Muscle layer of colon (tissue), 2 donors: ENCODE results near the gene TMEM156.

Source experiments
- H3K27ac ChIP-seq: one replicate; pipeline ENCODE4 v1.7.0; 2013; ENCODE audit warnings: low read depth, mild to moderate bottlenecking, low read length, moderate library complexity
- H3K27me3 ChIP-seq, 2 donors: one replicate each; pipeline ENCODE4 v1.7.0; 2013; ENCODE audit warnings: low read length in 2 of 2, mild to moderate bottlenecking in 2 of 2; ENCODE audit not compliant: insufficient read depth in 2 of 2, control insufficient read depth in 1 of 2
- H3K36me3 ChIP-seq: one replicate; pipeline ENCODE4 v1.7.0; 2013; ENCODE audit warnings: mild to moderate bottlenecking, low read length; ENCODE audit not compliant: insufficient read depth
- H3K4me1 ChIP-seq: one replicate; pipeline ENCODE4 v1.7.0; 2013; ENCODE audit warnings: mild to moderate bottlenecking, low read length; ENCODE audit not compliant: insufficient read depth
- H3K4me3 ChIP-seq, 2 donors: one replicate each; pipeline ENCODE4 v1.7.0; 2013; ENCODE audit warnings: low read length in 2 of 2, low read depth in 1 of 2, mild to moderate bottlenecking in 1 of 2, moderate library complexity in 1 of 2
- H3K9ac ChIP-seq: one replicate; pipeline ENCODE4 v1.7.0; 2013; ENCODE audit warnings: low read length
- H3K9me3 ChIP-seq: one replicate; pipeline ENCODE4 v1.7.0; 2013; ENCODE audit warnings: mild to moderate bottlenecking, low read length
- donor health status: abdominal sarcoma.
- donor health status: Adenocarcinoma of cecum.

The TMEM156 gene

GRCh38 chr4:38920677-38921076 lies 111.5 kb downstream of the TMEM156 start:
- H3K4me1 ChIP-seq, result peaks cover 30% of the 10 kb centered on the region
- H3K4me3 ChIP-seq, result no peak overlapping the region
- H3K9me3 ChIP-seq, result no peaks in the 10 kb centered on the region
- H3K9ac ChIP-seq, result no peak overlapping the region
- H3K27me3 ChIP-seq, result no peaks in the 10 kb centered on the region
- peaks cover 31% of the 10 kb centered on the region for H3K36me3 ChIP-seq
- no peak overlapping the region for H3K27ac ChIP-seq

DNA sequence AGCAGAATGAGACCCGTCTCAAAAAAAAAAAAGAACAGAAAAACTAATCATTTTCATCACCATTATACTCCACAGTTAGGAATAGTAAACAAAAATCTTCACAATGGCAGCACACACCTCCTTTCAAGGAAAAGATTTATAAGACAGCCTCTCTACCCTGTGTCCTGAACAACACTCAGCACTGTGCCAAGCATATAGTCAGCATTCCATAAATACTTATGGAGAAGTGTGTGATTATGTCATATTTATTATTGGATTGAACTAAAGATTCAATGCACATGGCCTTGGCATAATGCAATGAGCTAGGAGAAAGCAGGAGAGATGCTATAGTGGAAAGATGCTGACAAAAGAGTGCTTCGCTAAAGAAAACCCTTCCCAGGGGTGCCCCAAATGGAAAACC lies 112.0 kb downstream of the TMEM156 start:
- Histone ChIP-seq H3K4me3 (no peak overlapping the region), H3K27me3 (no peaks in the 10 kb centered on the region), H3K27ac (no peak overlapping the region), H3K4me1 (peaks cover 25% of the 10 kb centered on the region), H3K36me3 (peaks cover 36% of the 10 kb centered on the region), H3K9ac (no peak overlapping the region), H3K9me3 (no peaks in the 10 kb centered on the region)

- peaks cover 42% of the 10 kb centered on the region for H3K36me3 ChIP-seq
- H3K4me3 ChIP-seq, result no peak overlapping the region
- H3K9me3 ChIP-seq, result no peaks in the 10 kb centered on the region
- H3K27ac ChIP-seq, result no peak overlapping the region
- H3K27me3 ChIP-seq, result no peaks in the 10 kb centered on the region
- no peak overlapping the region for H3K9ac ChIP-seq
- peaks cover 21% of the 10 kb centered on the region for H3K4me1 ChIP-seq
These were observed 112.7 kb downstream of the TMEM156 start for GRCh38 chr4:38919494-38919893.

DNA sequence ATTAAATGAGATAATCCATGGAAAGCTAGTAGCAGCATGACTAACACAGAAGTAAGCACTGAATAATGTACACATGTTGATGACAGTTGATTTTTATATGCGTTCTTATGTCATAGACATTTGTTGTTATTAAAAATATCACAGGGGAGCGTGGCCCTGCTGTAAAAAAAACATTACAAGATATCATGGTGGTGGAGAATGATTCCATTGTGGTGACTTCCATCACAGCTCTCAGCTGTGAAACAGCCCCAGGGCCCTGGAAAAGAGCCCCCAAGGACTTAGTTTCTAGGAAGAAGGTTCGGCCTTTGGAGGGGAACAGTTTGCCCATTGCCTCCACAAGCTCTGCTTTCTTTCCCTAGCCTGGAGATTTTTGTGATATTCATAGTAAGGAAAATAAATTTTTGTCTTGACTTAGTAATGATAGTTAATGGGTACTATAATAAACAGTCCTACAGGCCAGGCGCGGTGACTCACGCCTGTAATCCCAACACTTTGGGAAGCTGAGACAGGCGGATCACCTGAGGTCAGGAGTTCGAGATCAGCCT lies 114.7 kb downstream of the TMEM156 start:
- Histone ChIP-seq H3K9me3 (no peaks in the 10 kb centered on the region), H3K4me3 (no peak overlapping the region), H3K4me1 (peaks cover 5% of the 10 kb centered on the region), H3K27ac (no peak overlapping the region), H3K36me3 (peaks cover 40% of the 10 kb centered on the region), H3K9ac (no peak overlapping the region), H3K27me3 (no peaks in the 10 kb centered on the region)
